Stimulated activated CD8-positive, alpha-beta memory T cell treated with anti-CD3 and anti-CD28 coated beads, Interleukin-4, amount 100 ng/mL, for 1 hour (primary cell): Measurements from ENCODE around the gene GIPC3.
"Not testable (repeated sequence)": the region's sequence is repeated elsewhere in the genome, so short reads cannot be mapped to it uniquely, and the experiment has no call there.

Source experiments
- DNase-seq, 2 donors: peaks; one replicate each; pipeline ENCODE4 v3.0.0-alpha.2; 2020; ENCODE audit warnings: low read depth in 2 of 2, low spot score in 1 of 2

GIPC3 gene

DNA sequence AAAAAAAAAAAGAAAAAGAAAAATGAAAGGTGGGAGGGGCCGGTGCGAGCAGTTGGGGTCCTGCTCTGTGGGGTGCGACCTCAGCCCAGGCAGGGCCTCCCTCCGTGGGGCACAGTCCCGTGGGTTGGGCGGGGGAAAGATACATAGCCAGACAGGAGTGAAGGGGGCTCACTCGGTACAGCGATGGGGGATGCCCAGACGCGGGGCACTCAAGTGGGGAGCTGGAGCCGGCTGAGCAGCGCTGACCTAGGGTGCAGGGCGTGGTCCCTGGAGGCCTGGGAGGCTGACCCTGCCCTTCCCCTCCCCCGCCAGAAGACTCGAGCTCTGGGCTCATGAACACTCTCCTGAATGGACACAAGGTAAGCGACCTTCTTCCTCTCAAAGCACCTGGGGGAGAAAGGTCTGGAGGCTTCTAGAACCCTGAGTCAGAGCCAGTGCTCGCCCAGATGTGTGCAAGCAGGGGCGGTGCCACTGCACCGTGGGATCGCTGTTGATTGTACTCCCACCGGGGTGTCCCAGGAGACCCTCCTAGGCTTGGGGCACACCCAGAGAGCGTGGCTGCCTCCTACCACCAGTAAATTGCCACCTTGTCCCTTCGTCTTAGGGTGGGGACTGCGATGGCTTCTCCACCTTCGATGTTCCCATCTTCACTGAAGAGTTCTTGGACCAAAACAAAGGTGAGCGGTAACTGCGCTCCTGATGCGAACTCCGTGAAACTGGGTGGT lies 9.2 kb upstream of the GIPC3 start:
- no peak for DNase-seq

- no peak for DNase-seq
These were observed 8.4 kb upstream of the GIPC3 start for GRCh38 chr19:3576696-3577443.

GRCh38 chr19:3577723-3578344 lies 7.4 kb upstream of the GIPC3 start:
- no peak for DNase-seq

- DNase-seq = no peak
These were observed 6.9 kb upstream of the GIPC3 start for GRCh38 chr19:3578390-3578789.

DNA sequence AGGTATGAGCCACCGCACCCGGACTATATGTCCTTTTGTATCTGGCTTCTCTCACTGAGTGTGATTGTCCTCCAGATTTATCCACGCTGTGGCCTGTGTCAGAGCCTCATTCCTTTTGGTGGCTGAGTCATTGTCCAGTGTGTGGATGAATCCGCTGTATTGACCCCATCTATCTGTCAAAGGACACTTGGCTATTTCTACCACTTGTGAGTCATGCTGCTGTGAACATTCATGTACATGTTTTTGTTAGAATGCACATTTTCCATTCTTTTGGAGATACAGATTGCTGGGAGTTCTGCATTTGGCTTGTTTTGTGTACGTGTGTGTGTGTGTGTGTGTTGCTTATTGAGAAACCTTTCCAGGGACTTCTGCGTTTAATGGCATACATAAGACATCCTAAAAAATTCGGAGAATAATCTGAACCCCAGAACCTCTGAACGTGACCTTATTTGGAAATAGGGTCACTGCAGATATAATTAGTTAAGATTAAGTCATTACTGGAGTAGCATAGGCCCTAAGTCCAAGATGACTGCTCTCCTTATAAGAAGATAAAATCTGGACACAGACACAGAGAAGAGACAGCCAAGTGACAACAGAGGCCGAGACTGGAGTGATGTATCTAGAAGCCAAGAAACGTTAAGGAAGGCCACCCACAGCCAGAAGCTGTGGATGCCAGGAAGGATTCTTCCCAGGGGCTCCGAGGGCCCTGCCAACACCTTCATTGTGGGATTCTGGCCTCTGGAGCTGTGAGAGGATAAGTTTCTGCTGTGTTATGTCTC lies 4.9 kb upstream of the GIPC3 start:
- DNase-seq = no peak

GRCh38 chr19:3581792-3582191 lies 3.5 kb upstream of the GIPC3 start:
- not testable (repeated sequence) for DNase-seq

DNA sequence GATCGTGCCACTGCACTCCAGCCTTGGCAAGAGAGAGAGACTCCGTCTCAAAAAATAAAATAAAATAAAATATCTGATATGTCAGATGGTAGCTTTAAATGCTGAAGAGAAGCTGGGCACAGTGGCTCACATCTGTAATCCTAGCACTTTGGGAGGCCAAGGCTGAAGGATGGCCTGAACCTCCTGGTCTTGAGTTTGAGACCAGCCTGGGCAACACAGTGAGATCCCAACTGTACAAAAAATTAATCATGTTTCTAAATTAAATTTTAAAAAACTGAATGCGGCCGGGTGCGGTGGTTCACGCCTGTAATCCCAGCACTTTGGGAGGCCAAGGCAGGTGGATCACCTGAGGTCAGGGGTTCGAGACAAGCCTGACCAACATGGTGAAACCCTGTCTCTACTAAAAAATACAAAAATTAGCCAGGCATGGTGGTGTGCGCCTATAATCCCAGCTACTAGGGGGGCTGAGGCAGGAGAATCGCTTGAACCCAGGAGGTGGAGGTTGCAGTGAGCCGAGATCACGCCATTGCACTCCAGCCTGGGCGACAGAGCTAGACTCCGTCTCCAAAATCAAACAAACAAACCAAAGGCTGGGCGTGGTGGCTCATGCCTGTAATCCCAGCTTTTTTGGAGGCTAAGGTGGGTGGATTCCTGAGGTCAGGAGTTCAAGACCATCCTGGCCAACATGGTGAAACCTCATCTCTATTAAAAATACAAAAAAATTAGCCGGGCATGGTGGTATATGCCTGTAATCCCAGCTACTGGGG lies 1.1 kb upstream of the GIPC3 start:
- not testable (repeated sequence) for DNase-seq

- no peak for DNase-seq
These were observed 899 bp downstream of the GIPC3 start for GRCh38 chr19:3586127-3586626.

DNA sequence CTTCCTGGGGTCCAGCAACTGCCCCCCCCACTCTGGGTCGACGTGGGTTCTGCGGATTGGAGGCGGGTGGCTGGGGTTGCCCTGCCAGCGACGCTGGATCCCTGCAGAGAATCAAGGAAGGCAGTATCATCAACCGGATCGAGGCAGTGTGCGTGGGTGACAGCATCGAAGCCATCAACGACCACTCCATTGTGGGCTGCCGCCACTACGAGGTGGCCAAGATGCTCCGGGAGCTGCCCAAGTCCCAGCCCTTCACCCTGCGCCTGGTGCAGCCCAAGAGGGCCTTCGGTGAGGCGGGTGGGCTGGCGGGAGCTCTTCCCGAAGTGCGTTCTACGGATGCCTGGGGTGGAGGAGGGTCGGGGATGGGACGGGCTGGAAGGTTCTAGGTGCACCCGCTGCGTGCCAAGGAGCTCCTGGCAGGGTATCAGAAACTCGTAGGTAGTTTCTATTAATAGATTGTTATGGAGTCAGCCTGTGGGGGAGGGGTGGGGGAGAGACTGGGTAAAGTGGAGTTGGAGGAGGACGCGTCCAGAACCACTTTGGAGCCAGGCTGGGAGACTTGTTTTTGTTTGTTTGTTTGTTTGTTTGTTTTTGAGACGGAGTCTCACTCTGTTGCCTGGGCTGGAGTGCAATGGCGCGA lies 1.5 kb downstream of the GIPC3 start:
- DNase-seq = no peak

DNA sequence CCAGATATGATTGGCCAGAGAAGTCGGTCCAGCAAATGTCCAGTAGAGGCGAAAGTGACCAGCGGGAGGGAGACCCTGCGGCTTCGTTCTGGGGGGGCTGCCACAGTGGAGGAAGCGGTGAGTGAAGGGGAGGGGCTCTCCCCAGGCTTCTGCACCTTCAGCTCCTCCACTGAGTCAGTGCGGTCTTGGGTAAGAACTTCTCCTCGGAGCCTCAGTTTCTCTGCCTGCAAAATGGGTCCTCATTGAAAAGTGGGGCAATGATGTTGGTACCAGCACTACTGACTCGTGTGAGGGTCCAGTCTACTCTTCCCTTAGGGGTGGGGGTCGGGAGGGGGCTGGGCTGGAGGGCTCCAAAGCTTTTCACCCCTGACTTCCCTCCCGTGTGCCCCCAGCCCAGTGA lies 4.2 kb downstream of the GIPC3 start:
- DNase-seq = no peak

DNA sequence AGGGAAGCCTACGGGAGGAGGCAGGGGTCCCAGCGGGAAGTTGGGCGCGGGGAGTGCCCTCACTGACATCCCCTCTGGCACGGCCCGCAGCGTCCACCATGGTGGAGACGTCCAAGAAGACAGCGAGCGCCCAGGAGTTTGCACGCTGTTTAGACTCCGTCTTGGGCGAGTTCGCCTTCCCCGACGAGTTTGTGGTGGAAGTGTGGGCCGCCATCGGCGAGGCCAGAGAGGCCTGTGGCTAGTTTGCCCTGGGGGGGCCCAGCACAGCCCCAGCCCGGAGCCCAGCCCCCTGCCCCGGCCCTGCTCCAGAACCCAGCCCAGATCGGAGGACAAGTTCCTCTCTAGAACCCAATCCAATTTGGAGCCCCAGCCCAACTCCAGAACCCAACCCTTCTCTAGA lies 4.7 kb downstream of the GIPC3 start:
- no peak for DNase-seq

- DNase-seq = no peak
These were observed 5.8 kb downstream of the GIPC3 start for GRCh38 chr19:3590991-3591659.

GRCh38 chr19:3591876-3592613 lies 6.8 kb downstream of the GIPC3 start:
- DNase-seq = no peak

DNA sequence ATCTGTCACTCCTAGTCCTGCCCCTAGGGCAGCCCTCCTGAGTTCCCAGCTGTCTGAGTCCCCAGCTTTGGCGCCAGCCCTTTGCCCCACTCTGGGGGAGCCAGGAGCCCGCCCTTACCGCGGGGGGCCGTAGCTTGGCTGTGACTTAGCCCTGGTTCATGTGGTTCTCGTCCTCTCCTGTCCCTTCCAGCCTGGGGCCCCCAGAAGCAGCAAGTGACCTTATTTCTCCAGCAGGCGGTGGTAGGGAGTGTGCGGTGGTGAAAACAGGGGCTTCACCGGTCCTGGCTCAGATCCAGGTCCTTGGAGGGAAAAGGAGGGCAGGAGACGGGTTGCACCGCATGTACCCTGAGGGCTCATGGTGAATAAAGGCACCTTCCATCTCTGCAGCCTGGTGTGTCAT lies 7.9 kb downstream of the GIPC3 start:
- DNase-seq = no peak

DNA sequence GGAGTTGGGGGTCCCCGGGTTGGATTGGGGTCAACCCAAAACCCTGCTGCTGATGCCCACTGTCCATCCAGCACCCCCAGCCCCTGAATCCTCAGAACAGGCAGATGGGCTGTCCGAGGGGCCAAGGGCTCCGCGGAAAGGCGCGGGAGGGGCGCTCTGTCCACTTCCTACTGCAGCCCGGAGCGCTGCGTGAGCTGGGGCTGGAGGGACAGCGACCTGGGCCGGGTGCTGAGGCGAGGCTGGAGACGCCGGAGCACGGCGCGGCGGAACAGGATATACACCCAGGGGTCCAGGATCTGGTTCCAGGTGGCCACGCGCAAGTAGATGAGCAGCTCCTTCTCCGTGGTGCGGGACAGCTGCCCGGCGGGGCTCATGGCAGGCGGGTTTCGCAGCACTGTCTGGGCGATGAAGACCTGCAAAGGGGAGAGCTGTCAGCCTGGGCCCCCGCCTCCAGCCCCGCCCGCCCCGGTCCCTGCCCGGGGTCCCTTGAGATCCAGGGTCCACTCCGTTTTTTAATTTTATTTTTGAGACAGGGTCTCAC lies 10.3 kb downstream of the GIPC3 start:
- no peak for DNase-seq

DNA sequence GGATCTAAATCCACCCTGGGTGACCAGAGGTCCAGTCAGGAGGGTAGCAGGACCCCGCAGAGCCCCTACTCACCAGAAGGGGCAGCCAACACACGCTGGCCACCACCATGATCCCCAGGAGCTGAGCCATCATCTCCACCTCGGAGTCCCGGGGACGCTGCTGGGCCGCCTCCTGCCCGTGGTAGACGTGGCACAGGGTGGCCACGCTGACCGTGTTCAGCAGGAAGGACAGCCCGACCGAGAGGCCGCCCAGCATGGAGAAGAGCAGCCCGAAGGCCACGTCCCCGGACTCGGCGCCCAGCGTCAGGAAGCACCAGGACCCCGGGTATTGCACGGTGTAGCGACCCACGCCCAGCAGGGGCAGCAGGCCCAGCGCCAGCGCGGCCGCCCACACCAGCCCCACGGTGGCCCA lies 14.5 kb downstream of the GIPC3 start:
- no peak for DNase-seq

DNA sequence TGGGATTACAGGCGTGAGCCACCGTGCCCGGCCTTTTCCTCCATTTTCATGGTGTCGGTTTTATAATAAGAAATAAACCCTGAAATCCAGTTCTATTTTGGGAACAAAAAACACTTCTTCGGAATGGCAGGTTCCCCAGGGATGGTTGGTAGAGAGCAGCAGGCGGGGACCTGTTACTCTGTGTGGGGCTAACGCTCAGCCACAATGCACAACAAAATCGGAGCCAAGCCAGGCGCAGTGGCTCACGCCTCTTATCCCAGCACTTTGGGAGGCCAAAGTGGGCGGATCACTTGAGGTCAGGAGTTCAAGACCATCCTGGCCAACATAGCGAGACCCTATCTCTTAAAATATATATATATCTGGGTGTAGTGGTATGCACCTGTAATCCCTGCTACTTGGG lies 15.7 kb downstream of the GIPC3 start:
- DNase-seq = no peak

GRCh38 chr19:3603121-3603811 lies 18.0 kb downstream of the GIPC3 start:
- no peak for DNase-seq
